CD14-positive monocyte (primary cell): ENCODE results near the gene PAWR. TPM values are rescaled to one million over a fixed set of nuclear protein-coding genes. Genes with fewer than 3 reads are reported as not detected.
"Not testable (repeated sequence)": the region's sequence is repeated elsewhere in the genome, so short reads cannot be mapped to it uniquely, and the experiment has no call there.

ENCODE experiments used
- DNase-seq, 3 donors: peaks; one replicate each; pipeline ENCODE4 v3.0.0-alpha.2; 2011 to 2022
- H2AFZ ChIP-seq: 2 replicates; pipeline ENCODE4 v1.6.0; 2012; ENCODE audit warnings: mild to moderate bottlenecking, low read depth, low read length, inconsistent platforms; ENCODE audit not compliant: insufficient read depth, poor library complexity, severe bottlenecking
- H3K27ac ChIP-seq, 2 donors: 1 replicate in 1 of 2; 2 replicates in 1 of 2; pipeline ENCODE4 v1.5.1; 2012 to 2013; ENCODE audit warnings: low read length in 2 of 2, control low read depth in 1 of 2, inconsistent platforms in 1 of 2, low read depth in 1 of 2, mild to moderate bottlenecking in 1 of 2
- H3K27me3 ChIP-seq, 2 donors: one replicate each; pipeline versions ENCODE4 v1.6.0 to v1.6.1; 2011 to 2013; ENCODE audit warnings: low read length in 2 of 2; ENCODE audit not compliant: control insufficient read depth in 2 of 2, insufficient read depth in 2 of 2
- H3K36me3 ChIP-seq, 2 donors: replicated peaks in 1 of 2; 1 replicate in 1 of 2; 2 replicates in 1 of 2; pipeline versions ENCODE4 v1.5.1 to v1.6.1; 2012 to 2013; ENCODE audit warnings: low read length in 2 of 2, control low read depth in 1 of 2, inconsistent platforms in 1 of 2, mild to moderate bottlenecking in 1 of 2; ENCODE audit not compliant: insufficient read depth in 2 of 2, control insufficient read depth in 1 of 2
- H3K4me1 ChIP-seq, 2 donors: 1 replicate in 1 of 2; 2 replicates in 1 of 2; pipeline versions ENCODE4 v1.5.1 to v1.6.1; 2012 to 2013; ENCODE audit warnings: low read length in 2 of 2, control low read depth in 1 of 2, inconsistent platforms in 1 of 2, mild to moderate bottlenecking in 1 of 2, moderate library complexity in 1 of 2; ENCODE audit not compliant: insufficient read depth in 2 of 2, control insufficient read depth in 1 of 2
- H3K4me2 ChIP-seq: replicated peaks from 2 replicates; pipeline ENCODE3; 2012; ENCODE audit warnings: low read length, moderate library complexity, mild to moderate bottlenecking; ENCODE audit not compliant: poor library complexity, severe bottlenecking; ENCODE audit errors: extremely low read depth
- H3K4me3 ChIP-seq, 3 experiments: fragments of 200-600 bp in 1 of 3; sonication (generic) in 1 of 3; replicated peaks in 1 of 3; 1 replicate in 2 of 3; 2 replicates in 1 of 3; pipeline ENCODE4 v1.5.1; 2011 to 2013; ENCODE audit warnings: low read length in 3 of 3, mild to moderate bottlenecking in 3 of 3, control low read depth in 2 of 3, low read depth in 2 of 3, inconsistent platforms in 1 of 3, moderate library complexity in 1 of 3
- H3K79me2 ChIP-seq: 2 replicates; pipeline ENCODE4 v1.6.0; 2012; ENCODE audit warnings: mild to moderate bottlenecking, control low read depth, inconsistent platforms, low read length, moderate library complexity; ENCODE audit not compliant: insufficient read depth
- H3K9ac ChIP-seq: 2 replicates; pipeline ENCODE4 v1.6.0; 2017; ENCODE audit warnings: low read length, mild to moderate bottlenecking; ENCODE audit not compliant: insufficient read depth, poor library complexity, severe bottlenecking
- H3K9me3 ChIP-seq, 2 donors: replicated peaks in 1 of 2; 1 replicate in 1 of 2; 2 replicates in 1 of 2; pipeline versions ENCODE4 v1.5.1 to v1.6.1; 2012 to 2013; ENCODE audit warnings: low read length in 2 of 2, control low read depth in 1 of 2; ENCODE audit not compliant: control insufficient read depth in 1 of 2, insufficient read depth in 1 of 2
- H4K20me1 ChIP-seq: 2 replicates; pipeline ENCODE4 v1.6.0; 2012; ENCODE audit warnings: mild to moderate bottlenecking, low read length, control low read depth, moderate library complexity; ENCODE audit not compliant: insufficient read depth
- H3K27ac Mint-ChIP-seq, 7 donors: one replicate each; pipeline ENCODE4 v1.8.0; 2020; ENCODE audit warnings: mild to moderate bottlenecking in 7 of 7, mixed read lengths in 7 of 7, moderate library complexity in 6 of 7, inconsistent platforms in 2 of 7
- H3K27me3 Mint-ChIP-seq, 3 donors: one replicate each; pipeline ENCODE4 v1.8.0; 2021 to 2022; ENCODE audit warnings: low read depth in 3 of 3, mild to moderate bottlenecking in 3 of 3, mixed read lengths in 3 of 3, moderate library complexity in 3 of 3, inconsistent platforms in 1 of 3
- H3K36me3 Mint-ChIP-seq, 2 donors: one replicate each; pipeline ENCODE4 v1.8.0; 2020; ENCODE audit warnings: mixed read lengths in 2 of 2, inconsistent platforms in 1 of 2, mild to moderate bottlenecking in 1 of 2
- H3K4me1 Mint-ChIP-seq: one replicate; pipeline ENCODE4 v1.8.0; 2020; ENCODE audit warnings: mild to moderate bottlenecking, mixed read lengths
- H3K4me3 Mint-ChIP-seq, 2 donors: one replicate each; pipeline ENCODE4 v1.8.0; 2020; ENCODE audit warnings: mild to moderate bottlenecking in 2 of 2, mixed read lengths in 2 of 2, moderate library complexity in 1 of 2
- H3K9me3 Mint-ChIP-seq, 7 donors: one replicate each; pipeline ENCODE4 v1.8.0; 2020 to 2022; ENCODE audit warnings: mixed read lengths in 7 of 7, mild to moderate bottlenecking in 6 of 7, moderate library complexity in 6 of 7, inconsistent platforms in 2 of 7
- WGBS: methylation state at CpG from one replicate; pipeline ENCODE4 v1.1.5; 2013; ENCODE audit warnings: missing lambda C conversion rate; ENCODE audit not compliant: insufficient coverage; 5-methylcytosine and 5-hydroxymethylcytosine counted together
- intact Hi-C, 2 donors: fragments of 100-400 bp; cut with micrococcal nuclease; formaldehyde crosslinking; loops; one replicate each; pipeline versions ENCODE4 v1.15.0 to v1.15.1; 2023
- polyA plus RNA-seq, 3 donors: library from polyadenylated mRNA; depleted of rRNA in 1 of 3; unstranded in 2 of 3; stranded (reverse) in 1 of 3; fragments of 300-500 nt in 2 of 3; fragments of >200 nt in 1 of 3; fragmentation: Illumina TruSeq in 2 of 3; gene quantifications; 1 replicate in 2 of 3; 2 replicates in 1 of 3; pipeline ENCODE4 v1.2.3, GENCODE V29; 2012 to 2021
- TF ChIP-seq, protein P1 (sequence below): fragments of 200-600 bp; IDR thresholded peaks from one replicate; pipeline ENCODE4 v1.8.0; 2022; ENCODE audit warnings: antibody characterized with exemption, mild to moderate bottlenecking

The PAWR gene
- polyA plus RNA-seq, 3 donors = 0.03 TPM; not detected in 1

DNA sequence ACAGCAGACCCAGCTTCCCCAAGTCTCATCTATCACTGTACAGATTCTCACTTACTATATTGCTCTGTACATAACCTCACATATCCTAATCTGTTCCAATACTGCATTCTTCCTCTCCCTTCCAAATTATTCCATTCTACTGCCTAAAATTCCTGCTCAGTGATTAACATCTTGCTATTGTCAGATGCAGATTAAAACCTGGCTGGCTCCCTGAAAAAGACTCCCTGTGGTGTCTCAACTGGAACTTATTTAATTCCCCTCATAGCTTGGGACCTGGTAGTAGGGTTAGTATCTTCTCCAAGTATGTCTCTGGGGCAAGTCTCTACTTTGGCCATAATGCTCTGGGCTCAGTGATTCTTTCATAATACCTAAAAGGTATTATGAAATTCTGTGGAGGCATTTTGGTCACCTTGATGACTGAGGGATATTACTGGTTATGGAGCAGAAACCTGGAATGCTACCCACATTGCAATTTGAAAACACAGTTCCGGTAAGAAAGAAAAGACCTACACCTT lies 55.8 kb downstream of the PAWR start:
- Histone ChIP-seq H3K4me2 (no peak overlapping the region), H3K9ac (no peak overlapping the region), H4K20me1 (no peaks in the 10 kb centered on the region), H3K4me3 (no peak overlapping the region), H3K79me2 (no peaks in the 10 kb centered on the region), H3K9me3 (no peaks in the 10 kb centered on the region), H3K4me1 (no peaks in the 10 kb centered on the region), H2AFZ (no peak overlapping the region), H3K27ac (no peak overlapping the region), H3K36me3 (no peaks in the 10 kb centered on the region), H3K27me3 (no peaks in the 10 kb centered on the region)
- intact Hi-C loops = no loop called here
- DNase-seq = no peak
- TF ChIP-seq, protein P1, sequence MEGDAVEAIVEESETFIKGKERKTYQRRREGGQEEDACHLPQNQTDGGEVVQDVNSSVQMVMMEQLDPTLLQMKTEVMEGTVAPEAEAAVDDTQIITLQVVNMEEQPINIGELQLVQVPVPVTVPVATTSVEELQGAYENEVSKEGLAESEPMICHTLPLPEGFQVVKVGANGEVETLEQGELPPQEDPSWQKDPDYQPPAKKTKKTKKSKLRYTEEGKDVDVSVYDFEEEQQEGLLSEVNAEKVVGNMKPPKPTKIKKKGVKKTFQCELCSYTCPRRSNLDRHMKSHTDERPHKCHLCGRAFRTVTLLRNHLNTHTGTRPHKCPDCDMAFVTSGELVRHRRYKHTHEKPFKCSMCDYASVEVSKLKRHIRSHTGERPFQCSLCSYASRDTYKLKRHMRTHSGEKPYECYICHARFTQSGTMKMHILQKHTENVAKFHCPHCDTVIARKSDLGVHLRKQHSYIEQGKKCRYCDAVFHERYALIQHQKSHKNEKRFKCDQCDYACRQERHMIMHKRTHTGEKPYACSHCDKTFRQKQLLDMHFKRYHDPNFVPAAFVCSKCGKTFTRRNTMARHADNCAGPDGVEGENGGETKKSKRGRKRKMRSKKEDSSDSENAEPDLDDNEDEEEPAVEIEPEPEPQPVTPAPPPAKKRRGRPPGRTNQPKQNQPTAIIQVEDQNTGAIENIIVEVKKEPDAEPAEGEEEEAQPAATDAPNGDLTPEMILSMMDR = no peak
- H3K4me1 Mint-ChIP-seq = no peaks in the 10 kb centered on the region
- H3K27ac Mint-ChIP-seq = no peak overlapping the region
- no peak overlapping the region for H3K4me3 Mint-ChIP-seq
- H3K27me3 Mint-ChIP-seq = no peaks in the 10 kb centered on the region
- no CpG with 5 or more reads among the region's 1 CpG for WGBS
- no peaks in the 10 kb centered on the region for H3K36me3 Mint-ChIP-seq
- peaks cover 0 to 2% (median 0%) of the 10 kb centered on the region in 7 donors for H3K9me3 Mint-ChIP-seq

DNA sequence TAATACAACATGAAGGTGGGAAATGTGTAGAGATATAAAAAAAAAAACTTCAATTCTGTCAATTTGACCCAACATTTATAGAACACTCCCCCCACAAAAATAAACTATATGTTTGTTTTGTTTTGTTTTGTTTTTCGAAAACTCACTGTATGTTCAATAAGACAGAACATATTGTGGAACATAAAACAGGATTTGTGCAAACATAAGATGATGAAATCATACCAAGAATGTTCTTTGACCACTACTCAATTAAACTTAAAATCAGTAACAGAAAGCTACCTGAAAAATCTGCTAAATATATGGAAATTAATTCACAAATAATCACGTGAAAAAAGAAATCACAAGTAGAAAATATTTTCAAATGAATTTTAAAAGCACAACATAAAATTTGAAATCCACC lies 61.2 kb downstream of the PAWR start:
- no peaks in the 10 kb centered on the region for H4K20me1 ChIP-seq
- WGBS = no CpG with 5 or more reads among the region's 2 CpGs
- Mint-ChIP-seq H3K4me1 (peaks cover 2% of the 10 kb centered on the region), H3K4me3 (no peak overlapping the region), H3K36me3 (no peaks in the 10 kb centered on the region), H3K9me3 (peaks cover 4 to 11% (median 8%) of the 10 kb centered on the region in 7 donors), H3K27ac (no peak overlapping the region), H3K27me3 (peaks cover 0 to 2% (median 0%) of the 10 kb centered on the region in 3 donors)
- no peak overlapping the region for H2AFZ ChIP-seq
- no peaks in the 10 kb centered on the region for H3K4me1 ChIP-seq
- TF ChIP-seq, protein P1 = no peak
- no peaks in the 10 kb centered on the region for H3K36me3 ChIP-seq
- no peak overlapping the region for H3K4me3 ChIP-seq
- intact Hi-C loops = no loop called here
- H3K4me2 ChIP-seq = no peak overlapping the region
- no peaks in the 10 kb centered on the region for H3K79me2 ChIP-seq
- H3K9ac ChIP-seq = no peak overlapping the region
- DNase-seq = no peak
- no peak overlapping the region for H3K27ac ChIP-seq
- no peaks in the 10 kb centered on the region for H3K27me3 ChIP-seq
- peaks cover 0 to 7% of the 10 kb centered on the region in 2 donors for H3K9me3 ChIP-seq

DNA sequence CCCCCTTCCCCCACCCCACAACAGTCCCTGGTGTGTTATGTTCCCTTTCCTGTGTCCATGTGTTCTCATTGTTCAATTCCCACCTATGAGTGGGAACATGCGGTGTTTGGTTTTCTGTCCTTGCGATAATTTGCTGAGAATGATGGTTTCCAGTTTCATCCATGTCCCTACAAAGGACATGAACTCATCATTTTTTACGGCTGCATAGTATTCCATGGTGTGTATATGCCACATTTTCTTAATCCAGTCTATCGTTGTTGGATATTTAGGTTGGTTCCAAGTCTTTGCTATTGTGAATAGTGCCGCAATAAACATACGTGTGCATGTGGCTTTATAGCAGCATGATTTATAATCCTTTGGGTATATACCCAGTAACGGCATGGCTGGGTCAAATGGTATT lies 64.0 kb downstream of the PAWR start:
- H3K36me3 Mint-ChIP-seq, H3K27ac ChIP-seq, H3K9ac ChIP-seq, H3K27me3 Mint-ChIP-seq, H3K79me2 ChIP-seq, H3K9me3 ChIP-seq, H3K4me3 ChIP-seq, H3K27me3 ChIP-seq, intact Hi-C loops, H3K36me3 ChIP-seq, H4K20me1 ChIP-seq, H3K4me1 ChIP-seq, H3K4me2 ChIP-seq, H3K27ac Mint-ChIP-seq, H3K4me1 Mint-ChIP-seq, DNase-seq, H3K4me3 Mint-ChIP-seq, H2AFZ ChIP-seq: not testable (repeated sequence)
- peaks cover 5 to 11% (median 8%) of the 10 kb centered on the region in 7 donors for H3K9me3 Mint-ChIP-seq
- 94% methylated on average over 3 of the region's 7 CpGs for WGBS
